Nephron progenitor cell (in vitro differentiated cells): ENCODE measurements around the gene C3orf18.
A peak's percentile ranks its signal among the peaks of the same experiment; 100 is the strongest.

Experiments
- DNase-seq: peaks from one replicate; pipeline ENCODE4 v3.0.0; 2021
- H3K27ac Mint-ChIP-seq: 2 replicates; pipeline ENCODE4 v1.8.0; 2021; ENCODE audit warnings: mild to moderate bottlenecking, moderate library complexity, mixed read lengths
- H3K27me3 Mint-ChIP-seq: 2 replicates; pipeline ENCODE4 v1.8.0; 2021; ENCODE audit warnings: mild to moderate bottlenecking, low read depth, mixed read lengths; ENCODE audit not compliant: poor library complexity
- H3K36me3 Mint-ChIP-seq: 2 replicates; pipeline ENCODE4 v1.8.0; 2021; ENCODE audit warnings: low read depth, mixed read lengths
- H3K4me1 Mint-ChIP-seq: 2 replicates; pipeline ENCODE4 v1.8.0; 2021; ENCODE audit warnings: mixed read lengths
- H3K4me3 Mint-ChIP-seq: 2 replicates; pipeline ENCODE4 v1.8.0; 2021; ENCODE audit warnings: mild to moderate bottlenecking, moderate library complexity, mixed read lengths
- H3K9me3 Mint-ChIP-seq: 2 replicates; pipeline ENCODE4 v1.8.0; 2021; ENCODE audit warnings: mild to moderate bottlenecking, moderate library complexity, mixed read lengths
- CTCF ChIP-seq: fragments of 200-600 bp; sonication (generic); IDR thresholded peaks from 2 replicates; pipeline ENCODE4 v1.5.0; 2021; ENCODE audit warnings: antibody characterized with exemption

C3orf18 gene

GRCh38 chr3:50609071-50609762, 41.7 kb upstream of the C3orf18 start:
- Mint-ChIP-seq H3K4me3 (peak overlapping the region; percentile 57), H3K27me3 (peaks cover 26% of the 10 kb centered on the region), H3K9me3 (no peaks in the 10 kb centered on the region), H3K27ac (no peak overlapping the region), H3K4me1 (peaks cover 44% of the 10 kb centered on the region), H3K36me3 (no peaks in the 10 kb centered on the region)
- no peak for DNase-seq
- TF ChIP-seq CTCF, result no peak

GRCh38 chr3:50608278-50608677, 40.7 kb upstream of the C3orf18 start:
- H3K4me3 Mint-ChIP-seq, result no peak overlapping the region
- H3K4me1 Mint-ChIP-seq, result peaks cover 36% of the 10 kb centered on the region
- no peak for DNase-seq
- TF ChIP-seq CTCF, result no peak
- peaks cover 26% of the 10 kb centered on the region for H3K27me3 Mint-ChIP-seq
- no peak overlapping the region for H3K27ac Mint-ChIP-seq
- H3K36me3 Mint-ChIP-seq, result no peaks in the 10 kb centered on the region
- no peaks in the 10 kb centered on the region for H3K9me3 Mint-ChIP-seq

DNA sequence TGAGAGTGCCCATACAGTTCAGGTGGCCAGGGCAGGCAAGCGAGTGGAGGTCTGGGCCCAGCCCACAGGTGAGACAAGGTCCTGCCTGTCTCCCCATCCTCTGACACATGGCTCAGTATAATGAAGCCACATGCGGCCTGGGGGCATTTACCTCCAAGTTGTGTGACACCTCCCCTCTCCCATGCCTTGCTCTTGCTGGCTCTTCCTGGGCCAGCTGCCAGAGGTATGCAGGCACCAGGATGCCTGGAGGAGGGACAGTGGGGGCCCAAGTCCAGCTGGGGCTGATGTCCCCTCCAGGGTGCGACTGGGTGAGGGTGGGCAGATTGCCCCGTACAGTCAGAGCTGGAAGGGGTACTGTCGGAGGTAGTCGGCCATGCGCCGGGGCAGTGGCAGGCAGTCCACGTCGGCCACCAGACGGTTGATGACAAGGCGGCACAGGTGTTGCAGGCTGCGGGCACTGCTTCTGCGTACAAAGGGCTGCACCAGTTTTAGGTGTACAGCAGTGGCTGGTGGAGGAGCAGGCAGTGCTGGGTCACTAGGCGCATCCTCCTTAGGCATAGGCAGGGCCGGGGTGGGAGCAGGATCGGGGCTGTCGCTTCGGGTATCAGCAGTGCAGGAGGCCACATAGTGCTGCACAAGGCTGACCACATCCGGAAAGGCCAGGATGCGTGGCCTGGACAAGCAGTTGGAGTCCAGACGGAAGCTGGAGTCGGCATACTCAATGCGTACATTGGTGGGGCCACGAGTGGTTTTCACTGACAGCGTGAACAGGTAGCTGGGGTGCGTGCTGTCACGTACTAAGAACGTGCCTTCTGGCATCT, 39.9 kb upstream of the C3orf18 start:
- Mint-ChIP-seq H3K27me3 (peaks cover 22% of the 10 kb centered on the region), H3K27ac (no peak overlapping the region)

GRCh38 chr3:50606596-50606995, 39.0 kb upstream of the C3orf18 start:
- no peak for TF ChIP-seq CTCF
- Mint-ChIP-seq H3K9me3 (no peaks in the 10 kb centered on the region), H3K27me3 (peaks cover 15% of the 10 kb centered on the region), H3K27ac (no peak overlapping the region), H3K4me3 (no peak overlapping the region), H3K4me1 (peaks cover 37% of the 10 kb centered on the region), H3K36me3 (no peaks in the 10 kb centered on the region)
- no peak for DNase-seq

More for the DNA sequence above, 39.9 kb upstream of the C3orf18 start:
- Mint-ChIP-seq H3K4me3 (no peak overlapping the region), H3K36me3 (no peaks in the 10 kb centered on the region), H3K9me3 (no peaks in the 10 kb centered on the region), H3K4me1 (peaks cover 36% of the 10 kb centered on the region)
- DNase-seq, result no peak
- TF ChIP-seq CTCF, result no peak

- no peaks in the 10 kb centered on the region for H3K9me3 Mint-ChIP-seq
- no peak for TF ChIP-seq CTCF
- H3K4me1 Mint-ChIP-seq, result peaks cover 39% of the 10 kb centered on the region
- DNase-seq, result no peak
- H3K27ac Mint-ChIP-seq, result no peak overlapping the region
- H3K4me3 Mint-ChIP-seq, result no peak overlapping the region
- H3K27me3 Mint-ChIP-seq, result peaks cover 15% of the 10 kb centered on the region
- no peaks in the 10 kb centered on the region for H3K36me3 Mint-ChIP-seq
Observed at GRCh38 chr3:50605901-50606326, 38.4 kb upstream of the C3orf18 start.
